ENCODE results near the gene CHRM1.
"Not testable (repeated sequence)": the region's sequence is repeated elsewhere in the genome, so short reads cannot be mapped to it uniquely, and the experiment has no call there.

Gene CHRM1

GRCh38 chr11:62921201-62921572 lies at the start of gene CHRM1:
Gene CHRM1 (minus strand): TSS chr11:62921363. CDS start chr11:62911100, 10,263 bp downstream.
- DNase-seq = no peak

- no peak for DNase-seq
Observed at GRCh38 chr11:62965574-62965973, 44.4 kb upstream of the CHRM1 start.

- no peak for DNase-seq
Observed at GRCh38 chr11:62962391-62962790, 41.2 kb upstream of the CHRM1 start.

GRCh38 chr11:62961017-62961570 lies 39.9 kb upstream of the CHRM1 start:
- no peak for DNase-seq

- no peak for DNase-seq
Observed at GRCh38 chr11:62959422-62959980, 38.3 kb upstream of the CHRM1 start.

- no peak for DNase-seq
Observed at GRCh38 chr11:62958547-62959421, 37.6 kb upstream of the CHRM1 start.

GRCh38 chr11:62957147-62957546 lies 36.0 kb upstream of the CHRM1 start:
- DNase-seq = no peak

- no peak for DNase-seq
Observed at GRCh38 chr11:62954478-62954877, 33.3 kb upstream of the CHRM1 start.

GRCh38 chr11:62953811-62954210 lies 32.6 kb upstream of the CHRM1 start:
- DNase-seq = no peak

GRCh38 chr11:62948765-62949320 lies 27.7 kb upstream of the CHRM1 start:
- no peak for DNase-seq

- DNase-seq = not testable (repeated sequence)
Observed at GRCh38 chr11:62945538-62945937, 24.4 kb upstream of the CHRM1 start.

GRCh38 chr11:62937528-62937927 lies 16.4 kb upstream of the CHRM1 start:
- DNase-seq = not testable (repeated sequence)

- no peak for DNase-seq
Observed at GRCh38 chr11:62934496-62934785, 13.3 kb upstream of the CHRM1 start.

GRCh38 chr11:62933750-62934495 lies 12.8 kb upstream of the CHRM1 start:
- no peak for DNase-seq

GRCh38 chr11:62933285-62933684 lies 12.1 kb upstream of the CHRM1 start:
- no peak for DNase-seq

- DNase-seq = no peak
Observed at GRCh38 chr11:62931499-62932278, 10.5 kb upstream of the CHRM1 start.

- DNase-seq = no peak
Observed at GRCh38 chr11:62930666-62931065, 9.5 kb upstream of the CHRM1 start.

- DNase-seq = no peak
Observed at GRCh38 chr11:62930157-62930556, 9.0 kb upstream of the CHRM1 start.

- DNase-seq = no peak
Observed at GRCh38 chr11:62928011-62928410, 6.8 kb upstream of the CHRM1 start.

GRCh38 chr11:62926680-62927455 lies 5.7 kb upstream of the CHRM1 start:
- no peak for DNase-seq

Data from activated CD4-positive, CD25-positive, alpha-beta regulatory T cell (primary cell).